Vagina (tissue), 2 donors: Measurements from ENCODE around the gene ANGEL1.

Experiments used
- CTCF ChIP-seq, 3 experiments: fragments of 450-650 bp in 2 of 3; fragments of 200-600 bp in 1 of 3; sonication (generic) in 1 of 3; IDR thresholded peaks; one replicate each; pipeline ENCODE4 v1.5.1; 2017 to 2019; ENCODE audit warnings: antibody characterized with exemption in 3 of 3, mild to moderate bottlenecking in 2 of 3, moderate library complexity in 2 of 3
- POLR2A ChIP-seq, 2 donors: fragments of 450-650 bp; IDR thresholded peaks; one replicate each; pipeline ENCODE4 v1.6.1; 2017; ENCODE audit warnings: antibody characterized with exemption in 2 of 2, mild to moderate bottlenecking in 2 of 2, moderate library complexity in 2 of 2
- POLR2AphosphoS5 ChIP-seq, 2 donors: sonication (generic); formaldehyde crosslinking; IDR thresholded peaks; one replicate each; pipeline ENCODE4 v1.9.0; 2017; ENCODE audit warnings: antibody characterized with exemption in 2 of 2, mild to moderate bottlenecking in 2 of 2, low read depth in 1 of 2; ENCODE audit not compliant: insufficient read depth in 1 of 2

DNA sequence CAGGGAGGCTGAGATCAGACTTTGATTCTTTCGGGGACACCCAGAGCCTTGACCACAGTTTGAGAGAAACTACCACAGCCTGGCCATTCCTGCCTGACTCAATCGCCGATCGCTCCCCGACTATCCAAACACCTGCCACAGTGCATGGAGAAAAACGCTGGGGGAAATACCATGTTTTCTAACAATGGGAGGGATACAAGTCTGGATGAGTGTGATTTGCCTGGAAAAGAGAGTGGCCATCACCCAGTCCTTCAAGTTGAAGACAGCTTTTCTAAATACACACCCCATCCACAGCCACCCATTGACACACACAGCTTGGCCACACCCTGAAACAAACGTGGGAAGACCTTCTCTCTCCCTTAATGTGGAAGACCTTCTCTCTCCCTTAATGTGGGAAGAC lies 58.1 kb downstream of the ANGEL1 start:
- TF ChIP-seq CTCF (IDR thresholded peaks at IDR 0.05), result no peak
- no peak for TF ChIP-seq POLR2A (IDR thresholded peaks at IDR 0.05)
- TF ChIP-seq POLR2AphosphoS5 (IDR thresholded peaks at IDR 0.05; ENCODE audit: insufficient read depth in 1 of 2, low read depth in 1 of 2), result no peak
